GM21526 (cell line): ENCODE measurements around the gene MRPS7.
"Not testable (repeated sequence)": the region's sequence is repeated elsewhere in the genome, so short reads cannot be mapped to it uniquely, and the experiment has no call there.

ENCODE experiments used
- ATAC-seq: cut with Tn5 transposase; IDR thresholded peaks from one replicate; pipeline ENCODE4 v1.9.1; 2021; ENCODE audit warnings: moderate library complexity; ENCODE audit not compliant: unreplicated experiment, low FRiP score

MRPS7 gene

DNA sequence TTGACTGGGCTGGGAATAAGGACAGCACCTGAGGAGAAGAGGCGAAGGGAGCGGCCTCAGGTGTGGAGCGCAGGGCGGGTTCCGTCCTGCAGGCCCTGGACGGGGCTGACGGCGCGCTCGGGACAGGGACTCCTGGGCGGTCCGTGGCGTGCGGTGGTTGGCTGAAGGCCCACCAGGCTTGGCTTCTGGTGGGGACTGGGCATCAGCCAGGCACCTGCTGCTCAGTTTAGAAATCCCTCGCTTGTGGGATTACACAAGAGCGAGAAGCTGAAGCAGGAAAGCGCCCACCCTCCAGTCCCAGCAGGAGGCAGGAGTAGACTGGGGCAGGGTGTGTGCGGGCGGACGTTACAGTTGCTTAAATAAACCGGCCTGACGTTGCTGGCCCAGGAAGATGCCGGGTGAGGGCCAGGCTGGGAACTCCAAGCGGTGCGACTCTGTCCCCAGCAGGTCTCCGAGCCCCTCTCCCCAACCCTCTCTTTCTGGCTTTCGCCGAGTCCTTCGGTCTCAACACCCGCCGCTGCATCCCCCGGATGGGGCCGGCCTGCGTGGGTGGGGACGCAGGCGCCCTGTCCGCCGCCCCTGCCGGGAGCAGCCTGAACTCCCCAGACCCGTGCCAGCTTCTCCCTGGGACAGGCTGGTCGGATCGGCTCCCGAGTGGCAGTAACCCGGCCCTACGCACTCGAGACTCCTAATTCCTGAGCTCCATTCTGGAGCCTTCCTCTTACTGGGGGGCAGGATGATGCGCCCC, 8.7 kb downstream of the MRPS7 start:
- ATAC-seq = peak; percentile 20

DNA sequence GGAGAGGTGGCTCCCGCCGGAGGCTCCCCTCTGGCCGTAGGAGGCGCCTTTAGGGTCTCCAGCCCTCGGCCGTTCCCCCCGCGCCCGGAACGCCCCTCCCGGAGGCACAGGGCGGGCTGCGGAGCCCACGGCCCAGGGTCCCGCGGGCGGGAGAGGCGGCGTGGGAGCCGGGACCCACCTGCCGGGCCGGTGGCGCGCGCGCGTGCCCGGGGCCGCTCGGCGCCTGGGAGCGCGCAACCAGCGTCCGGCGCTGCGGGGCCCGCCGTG, 9.2 kb downstream of the MRPS7 start, which contains the start of gene MIF4GD:
TSS of gene MIF4GD (minus strand) at position 266 of the 267 bp plus-strand sequence. CDS start 1,036 bp downstream, outside the sequence.
- no peak for ATAC-seq

DNA sequence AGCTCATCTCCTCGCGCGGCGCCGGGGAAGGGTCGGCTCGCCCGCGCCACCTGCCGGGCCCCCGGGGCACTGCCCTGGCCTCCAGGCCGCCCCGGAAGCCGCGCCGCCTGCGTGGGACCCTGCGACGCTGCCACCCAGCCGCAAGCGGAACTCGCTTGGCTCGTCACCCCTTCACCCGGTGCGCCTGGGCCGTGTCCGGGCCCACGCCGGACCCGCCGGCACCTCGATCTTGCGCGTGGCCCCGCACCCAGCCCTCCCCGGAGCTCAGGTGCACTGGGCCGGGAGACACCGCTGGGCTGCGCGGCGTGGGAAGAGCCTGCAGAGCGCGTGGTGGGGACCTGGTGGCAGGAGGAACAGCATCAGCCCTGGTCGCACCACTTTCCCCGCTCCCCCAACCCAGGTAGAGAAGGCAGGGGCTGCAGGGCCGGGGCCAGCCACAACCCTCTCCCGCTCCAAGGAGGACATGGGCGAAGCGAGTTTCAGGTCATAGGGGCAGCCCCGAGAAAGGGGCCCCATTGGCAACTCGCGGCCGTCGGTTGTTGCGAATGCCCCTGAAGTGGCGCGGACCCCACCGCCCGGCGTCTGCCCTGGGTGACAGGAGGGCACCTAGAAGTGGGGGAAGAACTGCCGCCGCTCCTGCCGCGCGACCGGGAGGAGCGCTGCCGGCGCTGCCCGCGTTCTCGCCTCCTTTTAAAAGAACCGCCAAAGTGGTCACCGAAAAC, 9.7 kb downstream of the MRPS7 start:
- peak; percentile 58 for ATAC-seq

DNA sequence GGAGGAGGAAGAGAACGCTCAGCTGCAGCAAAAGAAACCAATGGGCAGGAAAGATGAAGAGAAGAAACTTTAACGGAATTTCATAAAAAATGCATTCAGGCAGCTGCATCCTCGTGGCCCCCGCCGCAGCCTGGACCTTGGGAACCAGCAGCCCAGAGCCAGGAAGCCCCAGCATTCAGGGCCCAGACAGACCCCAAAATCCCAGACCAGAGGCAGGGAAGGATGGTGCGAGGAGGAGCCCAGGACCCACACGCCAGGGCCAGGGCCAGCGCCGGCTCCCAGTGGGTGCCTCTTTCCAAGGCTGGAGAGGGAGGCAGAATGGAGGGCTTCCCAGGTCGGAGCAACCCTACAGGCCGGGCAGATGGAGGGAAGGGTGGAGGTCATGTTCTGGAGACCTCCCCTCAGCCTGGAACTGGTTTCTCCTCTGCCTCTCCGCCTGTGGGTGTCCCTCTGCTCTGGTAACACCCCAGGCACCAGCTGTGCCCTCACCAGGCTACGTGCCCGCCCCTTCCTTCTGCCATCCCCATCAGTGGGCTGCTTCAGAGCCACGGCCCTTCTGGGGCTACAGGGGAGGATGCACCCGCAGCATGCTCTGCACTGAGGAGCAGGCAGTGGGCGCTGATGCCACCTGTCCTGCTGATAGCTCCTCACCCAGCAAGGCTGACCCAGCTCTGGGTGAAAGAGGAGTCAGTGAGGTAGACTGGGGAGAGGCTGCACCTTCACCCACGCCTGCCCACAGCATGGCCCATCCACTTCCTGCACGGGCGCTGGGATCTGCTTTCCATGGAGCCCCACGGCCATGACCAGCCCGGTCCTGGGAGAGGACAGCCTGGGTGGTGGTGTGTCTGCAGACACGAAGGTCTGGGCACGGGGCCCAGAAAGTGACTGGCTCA, 10.5 kb downstream of the MRPS7 start:
- ATAC-seq = no peak

DNA sequence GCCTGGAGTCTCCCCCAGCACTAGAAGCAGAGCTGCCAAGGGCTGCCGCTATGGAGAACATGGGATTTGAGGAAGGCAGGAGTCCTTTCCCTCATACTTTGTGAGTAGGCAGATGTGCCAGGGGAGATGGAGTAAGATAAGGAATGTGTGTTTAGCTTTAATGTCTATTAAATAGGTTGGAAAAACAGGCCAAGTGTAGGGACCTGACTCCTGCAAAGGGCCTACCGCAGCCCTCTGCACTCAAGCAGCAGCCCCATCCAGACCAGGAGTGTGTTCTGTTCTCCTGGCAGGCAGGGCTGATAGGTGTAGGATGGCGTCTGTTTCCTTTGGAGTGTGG, 11.1 kb downstream of the MRPS7 start:
- no peak for ATAC-seq

DNA sequence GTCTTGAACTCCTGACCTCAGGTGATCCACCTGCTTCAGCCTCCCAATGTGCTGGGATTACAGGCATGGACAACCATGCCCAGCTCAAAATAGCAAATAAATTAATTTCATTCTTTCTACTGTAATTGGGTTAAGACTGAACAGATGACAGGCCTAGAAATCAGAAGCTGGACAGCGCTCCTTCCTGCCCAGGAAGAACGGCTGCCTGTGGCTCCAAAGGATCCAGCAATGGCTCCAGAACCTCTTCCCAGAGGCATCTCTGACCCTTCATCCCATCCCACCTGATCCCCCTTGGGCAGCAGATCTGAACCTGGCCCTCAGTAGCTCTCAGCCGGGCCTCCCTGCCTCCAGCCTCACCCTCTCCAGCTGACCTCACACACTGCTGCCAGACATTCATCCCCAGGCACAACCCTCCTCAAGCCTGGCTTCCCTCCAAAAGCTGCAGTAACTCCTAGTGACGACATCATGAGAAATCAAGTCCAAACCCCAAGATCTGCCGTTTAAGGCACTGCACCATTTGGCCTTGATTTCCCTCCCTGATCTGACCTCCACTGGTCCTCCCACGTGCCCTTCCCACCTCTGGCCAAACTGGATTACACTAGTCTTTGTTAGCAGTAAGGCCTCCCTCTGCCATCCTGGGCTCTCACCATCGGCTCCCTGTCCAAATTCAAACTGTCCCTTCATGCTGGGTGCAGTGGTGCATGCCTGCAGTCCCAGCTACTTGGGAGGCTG, 12.5 kb downstream of the MRPS7 start:
- ATAC-seq = no peak

DNA sequence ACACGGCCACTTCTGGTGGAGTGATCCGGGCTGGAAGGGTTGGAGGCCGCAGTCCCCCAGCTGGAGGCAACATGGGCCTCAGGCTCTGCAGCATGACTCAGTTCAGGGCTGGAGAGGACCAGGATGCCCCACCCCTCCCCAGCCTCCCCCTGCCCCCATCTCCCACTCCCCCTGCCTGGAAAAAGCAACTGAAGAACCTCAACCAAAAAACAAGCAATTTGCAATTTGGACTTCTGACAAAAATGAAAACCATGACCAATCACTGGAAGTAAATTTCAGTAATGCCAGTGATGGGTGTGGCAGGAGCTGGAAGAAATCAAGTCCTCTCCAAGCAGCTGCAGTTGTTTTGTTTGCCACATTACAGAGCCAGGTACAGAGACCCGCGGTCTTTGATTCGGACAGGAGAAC, 16.0 kb downstream of the MRPS7 start:
- no peak for ATAC-seq

DNA sequence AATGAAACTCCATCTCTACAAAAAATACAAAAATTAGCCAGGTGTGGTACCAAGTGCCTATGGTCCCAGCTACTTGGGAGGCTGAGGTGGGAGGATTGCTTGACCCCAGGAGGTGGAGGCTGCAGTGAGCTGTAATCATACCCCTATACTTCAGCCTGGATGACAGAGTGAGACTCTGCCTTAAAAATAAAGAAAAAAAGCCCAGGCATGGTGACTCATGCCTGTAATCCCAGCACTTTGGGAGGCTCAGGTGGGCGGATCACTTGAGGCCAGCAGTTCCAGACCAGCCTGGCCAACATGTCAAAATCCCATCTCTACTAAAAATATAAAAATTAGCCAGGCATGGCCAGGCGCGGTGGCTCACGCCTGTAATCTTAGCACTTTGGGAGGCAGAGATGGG, 18.5 kb downstream of the MRPS7 start:
- not testable (repeated sequence) for ATAC-seq

DNA sequence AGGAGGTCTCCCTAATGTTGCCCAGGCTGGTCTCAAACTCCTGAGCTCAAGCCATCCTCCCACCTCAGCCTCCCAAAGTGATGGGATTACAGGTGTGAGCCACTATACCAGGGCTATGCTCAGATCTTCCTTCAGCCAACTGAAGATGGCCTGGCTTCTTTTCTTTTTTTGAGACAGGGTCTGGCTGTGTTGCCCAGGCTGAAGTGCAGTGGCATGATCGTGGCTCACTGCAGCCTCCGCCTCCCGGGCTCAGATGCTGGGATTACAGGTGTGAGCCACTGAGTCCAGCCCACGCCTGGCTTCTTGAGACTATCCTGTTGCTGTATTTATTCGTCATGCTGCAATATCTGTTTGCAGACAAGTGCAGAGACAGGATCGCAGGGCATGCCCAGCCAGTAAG, 23.4 kb downstream of the MRPS7 start:
- no peak for ATAC-seq

DNA sequence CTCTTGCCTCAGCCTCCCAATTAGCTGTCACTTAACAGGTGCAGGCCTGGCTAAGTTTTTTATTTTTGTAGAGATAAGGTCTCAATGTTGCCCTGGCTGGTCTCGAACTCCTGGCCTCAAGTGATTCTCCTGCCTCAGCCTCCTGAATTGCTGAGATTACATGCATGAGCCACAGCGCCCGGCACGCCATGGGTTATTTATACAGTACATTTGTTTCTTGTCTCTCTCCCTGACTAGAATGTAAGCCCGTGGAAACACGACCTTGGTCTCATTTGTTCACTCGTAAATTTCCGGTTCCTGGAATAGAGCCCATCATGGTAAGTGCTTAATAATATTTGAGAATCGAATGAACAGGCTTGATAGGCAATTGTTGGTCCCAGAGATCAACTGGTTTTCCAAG, 25.5 kb downstream of the MRPS7 start:
- ATAC-seq = no peak

DNA sequence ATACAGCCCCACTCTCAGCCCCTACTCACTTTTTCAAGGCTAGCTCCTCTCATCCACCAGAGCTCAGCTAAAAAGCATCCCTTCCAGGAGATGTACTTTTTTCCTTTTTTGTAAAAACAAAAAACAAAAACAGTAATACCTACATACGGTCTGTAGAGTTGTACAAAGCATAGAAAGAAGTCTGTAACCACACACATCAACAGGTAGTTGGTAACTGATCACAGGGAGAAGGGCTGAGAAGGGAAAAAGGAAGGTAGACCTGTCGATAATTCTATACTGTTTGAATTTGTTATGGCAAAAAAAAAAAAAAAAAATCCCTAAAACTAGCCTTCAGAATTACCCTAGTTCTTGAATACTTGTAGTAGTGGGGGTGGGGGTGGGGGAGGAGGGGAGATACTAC, 26.7 kb downstream of the MRPS7 start:
- no peak for ATAC-seq

DNA sequence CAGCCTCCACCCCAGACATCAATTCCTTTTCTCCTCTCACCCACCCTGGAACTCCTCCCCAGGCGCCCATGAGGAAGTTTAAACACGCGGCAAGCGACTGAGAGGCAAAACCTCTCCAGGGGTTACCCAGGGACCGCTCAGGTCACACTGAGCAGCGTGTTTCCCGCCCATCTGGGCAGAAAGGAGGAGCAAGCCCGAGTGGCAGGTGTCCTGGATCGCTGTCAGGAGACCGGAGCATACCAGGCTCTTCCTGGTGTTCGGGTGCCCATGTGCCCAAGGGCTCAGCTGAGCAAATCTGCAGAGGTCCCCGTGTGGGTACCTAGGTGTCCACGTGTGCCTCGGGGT, 27.1 kb downstream of the MRPS7 start:
- ATAC-seq = no peak

DNA sequence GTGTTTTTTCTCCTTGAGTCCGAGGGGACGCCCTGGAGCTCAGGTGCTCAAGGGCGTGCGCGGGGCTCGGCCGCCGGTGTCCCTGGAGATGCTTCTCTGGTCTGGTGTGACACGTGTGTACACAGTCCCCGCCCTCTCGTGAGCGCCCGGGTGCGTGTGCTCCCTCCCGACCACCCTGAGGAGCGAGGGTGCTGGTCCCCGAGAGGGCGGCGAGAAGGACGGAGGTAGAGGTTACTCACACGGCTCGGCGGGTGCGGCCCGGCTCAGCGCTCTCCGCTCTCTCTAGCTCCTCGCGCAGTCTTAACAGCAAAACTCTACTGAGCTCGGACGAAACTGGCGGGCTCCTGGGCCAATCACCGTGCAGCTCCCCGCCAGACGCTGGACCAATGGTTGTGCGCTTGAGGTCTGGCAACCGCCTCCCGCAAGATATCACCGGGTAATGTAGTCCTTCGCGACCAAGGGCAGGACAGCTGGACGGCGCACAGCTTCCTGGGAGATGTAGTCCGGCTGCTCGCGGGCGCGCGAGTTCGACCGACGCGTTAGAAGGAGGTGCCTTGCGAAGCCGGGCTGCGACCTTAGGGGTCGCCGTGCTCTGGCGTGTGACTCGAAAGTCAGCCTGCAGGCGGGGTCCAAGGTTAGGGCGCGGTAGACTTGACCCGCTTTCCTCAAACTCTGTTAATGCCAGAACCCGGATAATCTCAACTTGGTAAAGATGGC, 27.6 kb downstream of the MRPS7 start, which contains the start of gene SLC25A19:
TSS of gene SLC25A19 (minus strand) at position 319 of the 717 bp plus-strand sequence. CDS start 2,669 bp downstream, outside the sequence.
- ATAC-seq = peak; percentile 78

DNA sequence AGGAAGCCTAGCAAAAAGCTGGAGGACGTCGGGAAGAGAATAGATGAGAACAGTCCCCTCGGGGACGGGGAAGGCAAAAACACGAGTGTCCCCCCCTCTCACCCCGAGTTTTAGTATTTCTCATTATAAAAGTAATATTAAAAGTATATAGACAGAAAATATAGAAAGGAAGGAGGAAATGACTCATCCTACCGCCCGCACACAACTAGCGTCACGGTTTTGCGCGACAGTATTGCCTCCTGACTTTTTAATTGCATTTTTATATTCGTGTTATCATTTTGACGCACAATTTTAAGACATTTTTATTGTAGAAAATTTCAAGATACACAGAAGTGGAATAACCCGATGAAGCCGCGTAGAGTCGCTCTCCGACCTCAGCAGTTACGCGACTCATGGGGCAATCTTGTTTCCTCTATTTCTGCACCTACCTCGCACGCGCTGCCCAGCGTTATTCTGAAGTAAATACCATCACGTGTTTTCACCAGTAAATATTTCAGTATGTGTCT, 28.2 kb downstream of the MRPS7 start:
- ATAC-seq = peak; percentile 23

DNA sequence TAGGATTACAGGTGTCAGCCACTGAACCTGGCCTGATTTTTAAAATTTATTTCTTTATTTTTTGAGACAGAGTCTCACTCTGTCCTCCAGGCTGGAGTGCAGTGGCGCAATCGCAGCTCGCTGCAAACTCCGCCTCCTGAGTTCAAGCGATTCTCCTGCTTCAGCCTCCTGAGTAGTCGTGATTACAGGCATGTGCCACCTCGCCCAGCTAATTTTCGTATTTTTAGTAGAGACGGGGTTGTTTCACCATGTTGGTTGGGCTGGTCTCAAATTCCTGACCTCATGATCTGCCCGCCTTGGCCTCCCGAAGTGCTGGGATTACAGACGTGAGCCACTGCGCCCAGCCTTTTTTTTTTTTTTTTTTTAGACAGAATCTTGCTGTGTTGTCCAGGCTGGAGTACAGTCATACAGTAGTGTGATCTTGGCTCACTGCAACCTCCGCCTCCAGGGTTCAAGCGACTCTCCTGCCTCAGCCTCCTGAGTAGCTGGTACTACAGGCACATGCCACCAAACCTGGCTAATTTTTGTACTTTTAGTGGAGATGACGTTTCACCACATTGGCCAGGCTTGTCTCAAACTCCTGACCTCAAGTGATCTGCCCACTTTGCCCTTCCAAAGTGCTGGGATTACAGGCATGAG, 31.2 kb downstream of the MRPS7 start:
- ATAC-seq = not testable (repeated sequence)

DNA sequence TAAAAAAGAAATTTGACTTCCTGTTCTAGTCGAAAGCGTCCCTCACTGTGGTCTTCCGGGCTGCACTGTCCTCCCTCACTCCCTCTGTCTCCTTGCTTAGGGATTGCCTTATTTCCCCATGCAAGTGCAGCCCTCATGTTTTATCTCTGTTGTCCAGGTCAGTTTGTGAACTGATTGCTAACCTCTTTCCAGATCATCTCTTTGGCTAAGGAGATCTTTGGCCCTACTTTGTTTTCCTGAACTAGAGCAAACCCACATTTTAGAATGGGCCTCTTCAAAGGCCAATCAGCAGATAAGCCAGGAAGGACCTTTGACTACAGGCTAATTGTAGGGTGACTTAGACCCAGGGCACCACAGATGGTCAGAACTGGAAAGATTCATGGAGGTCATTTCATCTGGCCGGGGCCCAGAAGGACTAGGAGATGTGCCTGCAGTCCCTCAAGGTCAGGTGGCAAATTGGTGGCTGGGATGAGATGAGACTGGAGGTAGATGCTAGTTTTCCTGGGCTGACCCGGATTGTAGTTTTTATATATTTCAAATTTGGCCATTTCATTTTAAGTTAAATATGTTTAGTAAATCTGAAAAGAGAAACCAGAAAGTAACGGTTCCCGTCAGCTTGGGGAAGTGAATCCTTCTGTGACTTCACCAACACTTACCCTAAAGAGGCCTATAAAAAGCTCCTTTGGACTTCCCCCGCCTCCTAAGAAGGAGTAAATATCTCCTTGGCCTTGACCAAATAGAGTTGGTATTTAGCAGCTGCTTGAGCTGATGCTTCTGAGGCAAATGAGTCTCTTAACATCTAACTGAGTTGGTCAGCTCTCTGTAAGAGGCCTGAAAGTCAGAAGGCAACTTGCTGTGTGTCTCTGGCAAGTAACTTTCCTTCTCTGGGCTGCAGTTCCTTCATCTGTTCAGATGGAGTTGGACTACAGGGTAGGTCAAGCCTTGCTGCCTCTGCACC, 33.8 kb downstream of the MRPS7 start:
- peak; percentile 59 for ATAC-seq

DNA sequence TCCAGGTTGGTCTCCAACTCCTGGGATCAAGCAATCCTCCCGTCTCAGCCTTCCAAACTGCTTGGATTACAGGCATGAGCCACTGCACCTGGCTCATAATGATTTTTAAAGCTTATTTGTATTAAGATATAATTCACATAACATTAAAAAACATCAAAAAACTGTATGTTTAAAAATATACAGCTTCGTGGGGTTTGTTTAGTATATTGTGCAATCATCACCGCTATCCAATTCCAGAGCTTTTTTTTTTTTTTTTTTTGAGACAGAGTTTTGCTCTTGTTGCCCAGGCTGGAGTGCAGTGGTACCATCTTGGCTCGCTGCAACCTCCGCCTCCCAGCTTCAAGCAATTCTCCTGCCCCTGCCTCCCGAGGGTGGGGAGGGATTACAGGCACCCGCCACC, 38.6 kb downstream of the MRPS7 start:
- no peak for ATAC-seq

DNA sequence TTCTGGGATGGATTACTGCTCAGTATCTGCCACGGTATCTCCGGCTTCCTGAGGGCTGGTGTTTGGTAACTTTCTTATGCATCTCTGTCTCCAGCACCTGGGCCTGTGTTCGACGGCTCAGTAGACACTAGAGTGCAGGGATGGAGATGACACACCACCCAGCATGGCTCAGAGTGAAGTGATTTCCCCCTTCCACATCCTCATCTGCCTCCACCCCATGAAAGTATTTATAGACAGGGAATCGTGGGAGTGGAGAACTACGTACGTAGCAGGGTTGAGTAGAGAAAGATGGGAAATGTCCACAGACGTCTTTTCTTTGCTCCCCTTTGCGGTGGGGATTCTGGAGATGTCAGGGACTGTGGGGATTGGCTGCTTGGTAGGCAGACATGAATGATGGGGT, 39.4 kb downstream of the MRPS7 start:
- no peak for ATAC-seq
